ENCODE results near the gene LDAH.
"Not testable (repeated sequence)": the region's sequence is repeated elsewhere in the genome, so short reads cannot be mapped to it uniquely, and the experiment has no call there.

The LDAH gene

GRCh38 chr2:20822535-20823490 is at the start of gene LDAH:
LDAH (minus strand) TSS chr2:20823101; CDS start chr2:20801463, 21,638 bp downstream.
- peak; percentile 96 for DNase-seq

- no peak for DNase-seq
Measured at GRCh38 chr2:20868377-20868776, 45.5 kb upstream of the LDAH start.

GRCh38 chr2:20862850-20863249 is 39.9 kb upstream of the LDAH start:
- no peak for DNase-seq

GRCh38 chr2:20855456-20855855 is 32.6 kb upstream of the LDAH start:
- DNase-seq = no peak

- no peak for DNase-seq
Measured at GRCh38 chr2:20852670-20853069, 29.8 kb upstream of the LDAH start.

- DNase-seq = no peak
Measured at GRCh38 chr2:20852139-20852538, 29.2 kb upstream of the LDAH start.

- no peak for DNase-seq
Measured at GRCh38 chr2:20844246-20844645, 21.3 kb upstream of the LDAH start.

DNA sequence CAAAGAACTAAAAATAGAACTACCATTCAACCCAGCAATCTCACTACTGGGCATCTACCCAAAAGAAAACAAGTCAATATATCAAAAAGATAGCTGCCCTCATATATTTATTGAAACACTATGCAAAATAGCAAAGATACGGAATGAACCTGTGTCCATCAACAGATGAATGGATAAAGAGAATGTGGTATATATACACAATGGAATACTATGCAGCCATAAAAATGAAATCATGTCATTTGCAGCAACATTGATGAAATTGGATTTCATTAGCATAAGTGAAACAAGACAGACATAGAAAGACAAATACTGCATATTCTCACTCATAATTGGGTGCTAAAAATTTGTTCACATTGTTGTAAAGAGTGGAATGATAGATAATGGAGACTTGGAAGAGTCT is 16.2 kb upstream of the LDAH start:
- no peak for DNase-seq

GRCh38 chr2:20838016-20838415 is 15.1 kb upstream of the LDAH start:
- DNase-seq = no peak

DNA sequence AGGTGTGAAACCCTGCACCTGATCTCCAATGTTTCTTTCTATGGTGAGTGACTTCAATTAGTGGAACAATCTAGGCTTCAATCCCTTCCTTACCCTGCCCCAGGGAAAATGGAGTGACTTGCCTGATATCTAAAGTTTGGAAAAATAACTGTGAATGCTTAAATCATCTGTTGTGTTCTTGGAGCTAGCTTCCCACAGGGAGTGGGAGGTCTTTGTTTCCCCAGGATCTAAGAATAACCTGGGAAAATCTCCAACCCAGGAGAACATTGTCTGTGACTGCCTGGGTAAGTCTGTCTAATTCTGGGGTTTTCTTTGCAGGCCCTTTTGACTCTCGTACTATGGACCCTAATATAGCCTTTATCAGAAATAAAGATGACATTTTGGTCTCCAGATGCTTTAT is 13.6 kb upstream of the LDAH start:
- DNase-seq = no peak

- DNase-seq = no peak
Measured at GRCh38 chr2:20834331-20834730, 11.4 kb upstream of the LDAH start.

DNA sequence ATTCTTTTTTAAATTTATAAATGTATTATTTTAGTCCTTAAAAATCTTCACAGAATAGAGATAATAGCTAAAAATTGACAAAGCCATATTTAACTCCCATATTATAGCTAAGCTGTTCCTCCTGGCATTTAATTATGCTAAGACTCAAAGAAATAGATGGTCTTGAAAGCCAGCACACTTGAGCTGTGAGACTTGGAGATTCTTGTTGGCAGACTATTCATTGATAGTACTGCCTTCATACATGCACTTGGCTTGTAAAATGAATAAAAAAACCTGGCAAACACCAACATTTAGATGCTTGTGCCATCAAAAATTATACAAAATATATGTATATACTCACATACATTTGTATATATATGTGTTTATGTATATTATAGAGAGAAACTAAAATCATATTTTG is 9.7 kb upstream of the LDAH start:
- no peak for DNase-seq

DNA sequence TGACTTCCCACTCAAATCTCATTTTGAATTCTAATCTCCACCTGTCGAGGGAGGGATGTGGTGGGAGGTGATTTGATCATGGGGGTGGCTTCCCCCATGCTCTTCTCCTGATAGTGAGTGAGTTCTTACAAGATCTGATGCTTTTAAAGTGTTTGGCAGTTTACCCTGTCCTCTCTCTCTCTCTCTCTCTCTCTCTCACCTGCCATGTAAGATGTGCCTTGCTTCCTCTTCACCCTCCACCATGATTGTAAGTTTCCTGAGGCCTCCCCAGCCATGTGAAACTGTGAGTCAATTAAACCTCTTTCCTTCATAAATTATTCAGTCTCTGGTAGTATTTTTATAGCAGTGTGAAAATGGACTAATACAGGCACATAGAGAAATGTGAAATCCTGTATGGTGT is 7.0 kb upstream of the LDAH start:
- no peak for DNase-seq

- no peak for DNase-seq
Measured at GRCh38 chr2:20823917-20824316, 1.0 kb upstream of the LDAH start.

- no peak for DNase-seq
Measured at GRCh38 chr2:20818820-20819219, 4.1 kb downstream of the LDAH start.

- no peak for DNase-seq
Measured at GRCh38 chr2:20815216-20815615, 7.7 kb downstream of the LDAH start.

- no peak for DNase-seq
Measured at GRCh38 chr2:20812779-20813178, 10.1 kb downstream of the LDAH start.

DNA sequence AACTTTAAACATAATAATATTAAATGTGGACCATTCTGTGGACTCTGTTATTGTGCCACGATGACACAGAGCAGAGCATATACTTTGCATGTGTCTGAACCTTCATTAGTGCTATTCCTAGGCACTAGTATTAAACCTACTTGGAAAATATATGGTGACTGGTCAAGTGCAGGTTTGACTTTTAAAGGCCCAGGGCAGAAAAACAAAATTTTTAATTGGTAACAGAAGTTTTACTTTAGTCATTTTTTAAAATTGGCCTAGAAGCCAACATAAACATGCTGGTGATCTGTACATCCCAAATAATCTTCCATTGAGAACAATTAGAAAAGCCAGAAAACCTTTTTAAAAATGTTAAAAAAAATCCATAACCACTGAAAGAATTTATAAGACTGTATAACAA is 16.6 kb downstream of the LDAH start:
- no peak for DNase-seq

DNA sequence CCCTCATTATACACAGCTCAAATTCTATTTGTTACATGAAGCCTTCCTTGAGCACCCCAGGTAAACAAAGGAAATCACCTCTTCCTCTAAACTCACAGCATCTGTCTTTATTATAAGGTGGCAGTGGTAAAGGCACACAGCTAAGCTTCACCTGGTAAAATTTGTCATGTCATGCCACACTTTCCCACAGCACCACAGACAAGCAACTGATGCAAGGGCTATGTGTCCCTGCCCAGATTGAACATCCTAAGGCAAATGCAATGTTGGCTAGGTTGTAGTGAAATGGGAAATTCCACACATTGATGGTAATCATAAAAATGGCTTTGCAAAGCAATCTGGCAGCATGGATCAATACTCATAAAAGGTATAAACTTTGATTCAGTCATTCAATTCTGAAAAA is 18.9 kb downstream of the LDAH start:
- no peak for DNase-seq

GRCh38 chr2:20803226-20803682 is 19.6 kb downstream of the LDAH start:
- DNase-seq = no peak

GRCh38 chr2:20797096-20797495 is 25.8 kb downstream of the LDAH start:
- DNase-seq = no peak

GRCh38 chr2:20796374-20796791 is 26.5 kb downstream of the LDAH start:
- DNase-seq = no peak

GRCh38 chr2:20793944-20794343 is 29.0 kb downstream of the LDAH start:
- not testable (repeated sequence) for DNase-seq

- no peak for DNase-seq
Measured at GRCh38 chr2:20781656-20782265, 41.1 kb downstream of the LDAH start.

All from left hindlimb (tissue), 1 donor.